HG03045 (cell line): ENCODE results near the gene LPIN3.

Experiments
- ATAC-seq: cut with Tn5 transposase; IDR thresholded peaks from one replicate; pipeline ENCODE4 v1.9.1; 2021; ENCODE audit warnings: mild to moderate bottlenecking, moderate library complexity; ENCODE audit not compliant: unreplicated experiment

Gene LPIN3

GRCh38 chr20:41349266-41349665 lies 8.6 kb downstream of the LPIN3 start:
- no peak for ATAC-seq

GRCh38 chr20:41349943-41350342 lies 9.3 kb downstream of the LPIN3 start:
- no peak for ATAC-seq

- no peak for ATAC-seq
Measured at GRCh38 chr20:41350408-41350962, 9.9 kb downstream of the LPIN3 start.

GRCh38 chr20:41352106-41352505 lies 11.5 kb downstream of the LPIN3 start:
- ATAC-seq: no peak

- no peak for ATAC-seq
Measured at GRCh38 chr20:41352666-41353065, 12.0 kb downstream of the LPIN3 start.

GRCh38 chr20:41353530-41353929 lies 12.9 kb downstream of the LPIN3 start:
- no peak for ATAC-seq

GRCh38 chr20:41355192-41355591 lies 14.6 kb downstream of the LPIN3 start:
- no peak for ATAC-seq

GRCh38 chr20:41355598-41356203 lies 15.1 kb downstream of the LPIN3 start:
- no peak for ATAC-seq

- no peak for ATAC-seq
Measured at GRCh38 chr20:41356951-41357350, 16.3 kb downstream of the LPIN3 start.

GRCh38 chr20:41357424-41358163 lies 17.0 kb downstream of the LPIN3 start:
- no peak for ATAC-seq

GRCh38 chr20:41358230-41358629 lies 17.6 kb downstream of the LPIN3 start:
- no peak for ATAC-seq

GRCh38 chr20:41358717-41359116 lies 18.1 kb downstream of the LPIN3 start:
- ATAC-seq: no peak

- ATAC-seq: no peak
Measured at GRCh38 chr20:41359541-41360011, 19.0 kb downstream of the LPIN3 start.

- ATAC-seq: no peak
Measured at GRCh38 chr20:41360831-41361756, 20.5 kb downstream of the LPIN3 start.

- no peak for ATAC-seq
Measured at GRCh38 chr20:41361757-41362747, 21.4 kb downstream of the LPIN3 start.

- no peak for ATAC-seq
Measured at GRCh38 chr20:41362748-41363140, 22.1 kb downstream of the LPIN3 start.

GRCh38 chr20:41363601-41364000 lies 23.0 kb downstream of the LPIN3 start:
- no peak for ATAC-seq

- no peak for ATAC-seq
Measured at GRCh38 chr20:41364236-41364855, 23.7 kb downstream of the LPIN3 start.

GRCh38 chr20:41364967-41365765 lies 24.5 kb downstream of the LPIN3 start:
- ATAC-seq: no peak
